ENCODE data around the gene ALAS1.

- TF ChIP-seq CTCF (IDR thresholded peaks at IDR 0.05) (no peak), POLR2A (IDR thresholded peaks at IDR 0.05) (no peak)
Observed at GRCh38 chr3:52150860-52151259, 47.1 kb upstream of the ALAS1 start.

Measured in adrenal gland (tissue), 5 donors.